CD4-positive, alpha-beta T cell treated with Interleukin-4 for 4 hours (primary cell): Measurements from ENCODE around the gene GSTO2.

Experiments used
- DNase-seq: peaks from one replicate; pipeline ENCODE4 v3.0.0-alpha.2; 2020

GSTO2 gene

DNA sequence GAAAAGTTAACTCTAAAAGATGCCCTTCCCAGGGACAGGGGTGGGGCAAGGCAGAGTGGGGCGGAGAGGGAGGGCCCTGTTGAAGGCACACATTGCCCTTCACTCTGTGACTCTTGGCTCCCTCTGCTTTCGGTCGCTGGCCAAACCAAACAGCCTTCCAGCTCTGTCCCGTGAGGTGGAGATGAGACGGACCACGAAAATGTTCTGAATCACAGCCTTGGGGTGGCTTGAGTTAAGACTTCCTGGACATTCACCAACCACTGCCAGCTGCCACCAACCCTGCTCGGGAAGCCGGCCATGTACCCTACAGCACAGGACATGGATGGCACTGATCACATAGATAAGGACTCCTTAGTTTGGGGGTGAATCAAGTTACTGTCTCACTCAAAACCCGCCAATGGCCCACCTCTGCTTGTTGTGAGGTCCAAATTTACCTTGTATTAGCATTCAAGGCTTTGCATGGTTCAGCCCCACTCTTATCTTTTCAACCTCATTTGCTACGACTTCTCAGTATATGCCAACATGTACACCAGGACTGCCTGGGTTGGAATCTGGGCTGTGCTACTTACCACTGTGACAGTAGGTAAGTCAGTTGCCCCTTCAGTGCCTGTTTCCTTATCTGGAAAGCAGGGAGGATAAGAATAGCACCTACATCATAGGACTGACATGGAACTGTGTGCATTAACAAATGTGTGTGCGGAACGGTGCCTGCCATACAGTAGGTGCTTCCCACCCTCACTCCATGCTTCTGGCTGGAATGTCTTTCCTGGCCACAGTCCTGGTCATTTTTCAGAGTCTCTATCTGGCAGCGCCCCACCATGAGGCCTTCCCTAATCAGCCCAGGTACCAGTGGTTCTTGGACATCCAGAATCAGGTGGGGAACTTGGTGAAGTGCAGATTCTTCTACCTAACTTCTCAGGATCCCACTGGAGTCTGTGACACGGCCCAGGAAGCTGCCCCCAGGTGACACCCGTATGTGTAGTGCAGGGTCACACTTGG lies 41.3 kb downstream of the GSTO2 start:
- DNase-seq: no peak

DNA sequence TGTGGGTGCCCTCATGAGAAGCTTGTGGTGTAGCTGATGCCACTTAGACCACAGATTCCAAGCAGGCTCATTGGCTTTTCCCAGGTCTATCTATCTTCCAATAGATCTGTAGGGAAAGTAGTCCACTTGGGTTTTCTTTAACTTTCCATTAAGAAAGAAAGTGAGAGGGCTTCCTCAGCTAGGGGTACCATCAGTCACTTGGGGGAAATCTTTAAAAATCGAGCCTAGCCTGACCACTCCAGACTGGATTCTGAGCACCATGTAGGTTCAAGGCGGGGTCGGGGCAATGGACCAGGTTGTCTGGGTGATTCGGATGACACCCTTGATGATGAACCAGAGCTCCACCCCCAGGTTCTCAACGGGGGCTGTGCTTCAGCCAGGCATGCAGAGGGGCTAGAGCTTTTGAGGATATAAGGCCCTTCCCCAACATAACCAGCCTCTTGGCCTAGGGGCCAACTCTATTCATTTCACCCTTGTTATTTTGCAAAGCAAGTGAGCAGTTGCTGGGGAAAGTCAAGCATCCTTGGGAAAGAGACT lies 42.3 kb downstream of the GSTO2 start:
- no peak for DNase-seq

DNA sequence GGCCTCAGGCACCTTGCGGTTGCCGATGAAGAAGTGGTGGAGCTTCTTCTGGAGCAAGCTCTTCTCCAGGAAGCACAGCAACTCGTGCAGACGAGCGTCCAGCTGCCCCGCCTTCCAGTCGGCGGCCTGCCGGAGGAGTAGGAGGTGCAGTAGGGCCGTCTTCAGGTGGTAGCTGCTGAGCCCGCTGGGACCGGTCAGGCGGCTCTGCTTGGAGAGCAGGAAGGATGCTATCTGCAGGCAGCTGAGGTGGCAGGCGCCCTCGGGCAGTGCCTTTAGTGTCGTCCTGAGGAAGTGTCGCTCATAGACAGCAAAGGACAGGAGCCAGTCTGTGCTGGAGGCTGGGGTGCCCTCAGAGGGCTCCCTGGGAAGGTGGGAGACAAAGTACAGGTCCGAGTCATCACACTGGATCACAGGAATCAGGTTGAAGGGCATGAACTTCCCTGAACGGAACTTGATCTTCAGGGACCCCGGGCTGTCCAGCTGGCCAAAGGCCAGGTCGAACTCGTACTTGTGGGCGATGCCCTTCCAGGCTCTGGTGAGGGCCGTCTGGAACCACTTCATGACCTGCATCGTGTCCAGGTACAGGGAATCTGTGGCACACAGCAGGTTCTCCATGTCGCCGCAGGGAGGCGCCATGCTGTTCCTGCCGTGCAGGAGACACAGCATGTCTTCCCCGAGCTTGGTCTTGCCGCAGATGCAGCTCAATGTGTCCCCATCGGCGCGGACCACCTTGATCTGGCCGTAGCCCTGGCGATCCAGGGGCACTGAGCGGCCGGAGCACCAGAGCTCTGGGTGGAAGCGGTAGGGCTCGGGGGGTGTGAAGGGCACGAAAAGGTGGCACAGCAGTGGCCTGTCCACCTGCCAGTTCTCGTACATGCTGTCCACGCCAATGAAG lies 45.9 kb downstream of the GSTO2 start:
- no peak for DNase-seq

DNA sequence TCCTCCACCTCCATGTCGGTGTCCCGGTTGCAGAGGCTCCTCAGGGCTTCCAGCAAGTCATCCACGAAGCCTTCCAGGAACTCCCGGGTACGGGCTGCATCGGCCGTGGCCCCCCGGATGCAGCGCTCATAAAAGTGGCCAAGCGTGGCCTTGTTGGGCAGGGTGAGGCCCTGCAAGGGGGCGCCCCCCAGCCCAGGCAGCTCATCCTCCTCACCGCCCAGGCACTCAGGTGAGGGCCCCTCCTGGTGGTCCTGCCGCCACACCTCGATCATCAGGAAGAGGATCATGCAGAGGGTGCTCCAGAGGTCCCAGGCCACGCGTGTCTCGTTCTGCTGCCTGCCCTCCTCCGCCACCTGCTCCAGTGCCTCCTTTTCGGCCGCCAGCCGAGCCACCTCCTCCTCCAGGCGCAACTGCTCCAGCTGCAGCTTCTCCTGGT lies 46.5 kb downstream of the GSTO2 start:
- no peak for DNase-seq

DNA sequence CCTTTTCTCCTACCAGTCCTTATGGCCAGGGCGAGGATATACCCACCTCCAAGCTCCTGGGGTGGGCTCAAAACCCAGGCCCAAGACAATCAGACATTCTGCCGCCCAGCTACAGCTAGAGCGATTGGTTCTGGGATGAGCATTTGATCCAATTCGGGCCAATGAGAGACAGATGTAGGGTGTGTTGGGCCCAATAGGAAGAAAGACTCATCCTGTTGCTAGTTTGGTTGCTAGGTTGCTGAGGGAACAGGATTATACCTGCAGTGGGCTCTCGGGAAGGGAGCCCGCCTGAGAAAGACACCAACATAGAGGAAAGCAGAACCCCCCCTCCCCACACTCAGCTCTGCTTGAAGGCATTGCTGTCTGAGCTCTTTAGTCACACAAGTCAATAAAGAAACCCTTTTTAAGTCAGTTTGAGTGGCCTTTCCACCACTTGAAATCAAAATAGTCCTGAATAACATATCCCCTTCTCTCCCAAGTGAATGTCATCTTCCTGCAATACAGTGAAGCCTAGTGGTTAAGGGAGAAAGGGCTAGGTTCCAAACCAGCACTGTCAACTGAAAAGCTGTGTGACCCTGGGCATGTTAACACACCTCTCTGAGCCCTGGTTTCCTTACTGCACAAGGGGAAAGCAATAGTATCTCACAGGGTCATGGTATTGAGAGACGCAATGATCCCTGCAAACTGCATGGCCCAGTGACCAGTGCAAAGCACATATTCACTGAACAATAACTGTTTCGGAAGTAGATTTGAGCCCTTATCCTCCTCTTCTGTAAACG lies 47.5 kb downstream of the GSTO2 start:
- DNase-seq: no peak

DNA sequence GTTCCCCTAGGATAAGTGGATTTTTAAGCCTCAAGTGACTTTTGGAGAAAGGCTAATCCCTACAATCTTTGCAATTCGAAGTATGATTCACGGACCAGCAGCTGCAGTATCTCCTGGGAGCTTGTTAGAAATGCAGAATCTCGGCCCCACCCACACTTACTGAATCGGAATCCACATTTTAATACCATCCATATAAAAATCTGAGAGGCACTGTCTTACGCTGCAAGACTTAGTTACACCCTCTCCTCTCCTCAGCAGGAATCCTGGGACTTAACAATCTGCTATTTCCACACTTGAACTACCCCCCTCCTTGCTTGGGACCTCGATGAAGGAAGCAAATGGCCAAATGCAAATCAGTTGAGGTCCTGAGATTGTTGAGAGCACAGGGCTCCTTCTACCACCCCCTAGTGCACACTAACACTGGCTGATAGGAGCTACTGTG lies 48.3 kb downstream of the GSTO2 start:
- no peak for DNase-seq

DNA sequence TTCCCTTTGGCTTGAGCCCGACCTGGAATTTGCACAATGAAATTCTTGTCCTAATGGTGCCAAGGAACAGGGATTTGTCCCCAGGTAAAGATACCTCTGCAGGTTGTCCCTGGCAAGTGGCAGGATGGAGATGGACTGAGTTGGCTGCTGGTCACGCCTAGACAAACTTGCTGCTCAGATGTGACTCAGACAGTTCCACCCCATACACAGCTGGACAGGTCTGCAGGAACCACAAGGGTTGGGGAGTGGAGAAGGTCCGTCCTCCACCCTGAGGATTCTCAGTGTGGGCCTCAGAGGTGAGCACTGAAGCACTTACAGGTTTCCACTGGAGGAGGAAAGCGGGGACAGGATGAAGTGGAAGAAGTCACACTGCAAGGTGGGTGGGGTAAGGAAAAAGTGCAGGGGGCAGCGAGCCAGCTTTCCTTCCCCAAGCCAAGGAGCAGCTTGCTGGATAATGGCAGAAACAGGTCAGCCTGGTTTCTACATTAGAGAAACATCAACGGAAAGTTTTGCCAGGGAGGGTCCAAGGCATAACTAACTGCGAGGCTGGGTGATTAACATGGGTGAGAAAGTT lies 48.8 kb downstream of the GSTO2 start:
- no peak for DNase-seq

DNA sequence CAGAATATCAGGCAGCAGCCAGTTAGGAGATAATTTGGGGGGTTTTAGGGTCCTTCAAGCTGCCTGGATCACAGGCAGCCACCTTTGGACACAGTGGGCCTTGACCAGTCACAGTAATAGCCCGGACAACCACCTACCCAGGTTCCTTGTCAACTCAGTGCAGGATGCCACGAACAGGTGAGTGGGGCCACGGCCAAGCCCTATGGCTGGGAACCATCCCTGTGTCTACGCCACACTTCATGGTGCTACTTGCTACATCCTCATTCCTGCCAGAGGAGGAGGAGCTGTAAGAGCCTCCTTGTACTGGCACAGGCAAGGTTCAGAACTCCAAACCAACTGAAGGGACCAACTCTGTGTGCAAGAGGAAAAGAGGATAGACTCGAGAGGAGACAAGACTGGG lies 49.3 kb downstream of the GSTO2 start:
- DNase-seq: no peak

DNA sequence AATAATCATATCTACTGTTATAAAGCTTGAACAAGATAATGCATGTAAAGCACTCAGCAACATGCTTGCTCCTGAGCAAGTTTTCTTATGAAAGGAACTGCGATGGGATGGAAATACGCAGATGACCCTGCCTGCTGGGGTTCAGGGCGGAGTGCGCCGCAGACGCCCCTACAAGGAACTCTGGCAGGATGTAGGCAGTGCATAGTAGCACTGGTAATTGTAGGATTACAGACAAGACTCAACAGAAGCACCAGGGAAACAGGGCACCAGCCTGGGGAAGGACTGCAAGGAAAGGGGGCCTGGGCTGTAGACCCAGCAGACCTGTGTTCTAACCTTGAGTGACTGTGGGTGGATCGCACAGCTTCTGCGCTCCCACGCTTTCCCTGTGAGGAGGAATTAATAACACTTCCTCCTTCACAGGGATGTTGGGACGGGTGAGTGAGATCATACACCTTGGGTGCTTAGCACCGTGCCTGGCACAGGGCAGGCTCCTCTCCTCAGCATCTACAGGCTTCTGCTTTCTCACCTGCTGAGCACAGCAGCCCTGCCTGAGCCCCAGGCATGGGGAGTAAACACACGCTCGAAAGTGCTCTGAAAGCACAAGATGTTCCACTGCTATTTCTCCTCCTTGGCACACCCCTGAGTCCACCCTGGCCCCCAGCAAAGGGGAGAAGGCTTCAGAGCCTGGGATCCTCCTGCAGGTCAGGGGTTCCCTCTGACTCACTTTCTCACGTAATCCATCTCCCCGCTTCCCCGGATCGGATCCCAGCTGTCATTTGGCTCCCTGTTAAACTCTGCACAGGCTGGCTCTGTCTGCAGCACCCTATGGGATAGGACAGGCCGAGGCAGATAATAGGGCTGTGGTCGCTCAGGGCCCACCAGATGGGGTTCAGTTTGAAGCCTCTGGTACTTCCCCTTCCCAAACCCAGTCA lies 50.1 kb downstream of the GSTO2 start:
- no peak for DNase-seq

DNA sequence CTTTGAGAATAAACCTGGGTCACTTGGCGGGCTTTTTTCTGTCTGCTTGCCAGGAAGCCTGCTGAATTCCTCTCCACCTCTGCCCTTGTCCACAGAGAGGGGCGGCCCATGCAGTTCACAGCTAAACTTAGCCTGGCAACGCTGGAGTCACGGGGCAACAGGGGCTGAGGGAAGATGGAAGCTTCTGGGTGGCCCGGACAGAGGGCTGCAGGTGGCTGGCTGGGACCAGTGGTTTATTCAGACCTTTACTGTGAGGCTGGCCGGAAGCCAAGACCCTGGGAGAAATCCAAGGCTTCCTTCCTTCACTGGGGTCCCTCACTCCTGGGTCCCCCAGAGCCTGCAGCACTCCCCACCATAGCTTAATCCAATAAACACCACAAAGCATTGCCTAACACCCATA lies 52.2 kb downstream of the GSTO2 start:
- no peak for DNase-seq

DNA sequence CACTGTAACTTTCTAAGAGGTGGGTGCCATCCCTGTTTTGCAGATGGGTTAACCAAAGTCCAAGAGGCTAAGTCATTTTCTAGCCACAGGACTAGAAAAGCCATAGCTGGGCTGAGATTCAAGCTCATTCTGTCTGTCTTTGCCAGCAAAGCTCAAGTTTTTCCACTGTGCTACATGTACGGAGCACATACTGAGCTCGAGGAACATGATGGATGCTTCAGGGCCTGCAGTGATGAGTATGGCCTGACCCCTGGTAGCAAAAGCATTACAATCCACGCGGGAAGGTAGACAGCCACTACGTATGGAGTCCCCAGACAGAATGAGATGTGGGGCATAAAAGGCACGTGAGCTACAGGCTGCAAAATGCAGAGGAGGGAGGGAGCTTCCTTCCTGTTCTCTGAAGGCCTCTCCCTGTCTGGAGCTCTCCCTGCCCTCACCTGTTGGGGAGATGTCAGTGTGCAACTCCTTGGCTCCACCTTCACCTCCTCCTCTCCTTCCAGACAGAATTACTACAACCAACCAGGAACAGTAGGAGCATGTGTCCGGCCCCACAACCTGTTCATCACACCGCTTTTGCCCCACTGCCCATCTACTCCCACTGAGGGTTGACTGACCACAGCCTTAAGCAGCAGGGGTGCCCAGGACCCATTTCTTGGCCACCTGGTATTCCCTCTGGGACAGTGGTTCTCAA lies 52.9 kb downstream of the GSTO2 start:
- DNase-seq: no peak

DNA sequence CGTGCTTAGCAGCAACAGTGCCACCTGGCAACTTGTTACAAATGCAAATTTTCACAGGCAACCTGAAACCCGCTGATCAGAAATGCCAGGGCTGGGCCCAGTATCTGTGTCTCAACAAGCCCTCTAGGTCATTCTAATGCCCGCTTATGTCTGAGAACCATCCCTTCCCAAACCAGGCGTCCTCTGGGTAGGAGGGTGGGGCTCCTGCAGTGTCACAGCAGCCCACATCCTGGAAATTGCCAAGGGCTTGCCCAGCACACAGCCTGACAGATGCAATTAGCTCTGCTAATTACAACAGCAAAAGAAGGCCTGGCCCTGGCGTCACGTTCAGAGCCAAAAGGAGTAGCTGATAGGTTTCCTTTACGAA lies 53.4 kb downstream of the GSTO2 start:
- DNase-seq: peak; percentile 39

DNA sequence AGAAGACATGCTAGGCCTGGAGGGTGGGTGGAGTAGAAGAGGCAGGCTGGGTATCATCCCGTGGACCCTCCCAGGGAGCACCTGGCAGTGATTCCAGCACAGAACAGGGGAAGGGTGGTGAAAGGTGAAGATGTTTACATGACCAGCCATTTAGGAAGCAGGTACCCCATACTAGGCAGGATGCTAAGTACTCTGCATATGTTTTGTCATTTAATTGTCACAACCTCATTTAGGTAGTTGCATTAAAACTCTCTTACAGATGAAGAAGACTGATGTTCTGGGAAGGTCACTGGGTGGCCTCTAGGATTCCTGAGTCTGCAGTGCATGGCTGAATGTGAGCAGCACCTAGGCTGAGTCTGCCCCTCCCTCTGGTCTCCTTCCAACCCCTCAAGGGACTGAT lies 54.1 kb downstream of the GSTO2 start:
- DNase-seq: no peak

DNA sequence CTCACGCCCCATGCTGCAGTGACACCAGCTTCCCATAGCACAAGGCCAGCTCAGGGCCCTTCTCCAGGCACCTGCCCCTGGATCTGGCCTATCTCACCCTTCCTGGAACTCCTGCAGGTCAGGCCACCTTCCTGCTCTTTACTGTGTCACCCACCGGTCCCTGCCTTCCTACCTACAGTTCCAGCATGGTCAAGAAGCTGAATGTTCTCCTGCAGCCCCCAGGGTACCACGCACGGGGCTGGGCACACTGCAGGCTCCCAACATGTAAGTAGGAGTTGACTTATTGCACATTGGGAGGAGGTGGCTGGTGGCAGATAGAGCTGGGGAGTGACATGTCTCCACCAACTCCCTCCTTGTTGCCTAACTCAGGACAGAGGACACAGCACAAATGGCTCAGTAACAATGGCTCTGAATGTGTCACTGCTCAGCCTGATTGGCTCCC lies 54.8 kb downstream of the GSTO2 start:
- DNase-seq: no peak

DNA sequence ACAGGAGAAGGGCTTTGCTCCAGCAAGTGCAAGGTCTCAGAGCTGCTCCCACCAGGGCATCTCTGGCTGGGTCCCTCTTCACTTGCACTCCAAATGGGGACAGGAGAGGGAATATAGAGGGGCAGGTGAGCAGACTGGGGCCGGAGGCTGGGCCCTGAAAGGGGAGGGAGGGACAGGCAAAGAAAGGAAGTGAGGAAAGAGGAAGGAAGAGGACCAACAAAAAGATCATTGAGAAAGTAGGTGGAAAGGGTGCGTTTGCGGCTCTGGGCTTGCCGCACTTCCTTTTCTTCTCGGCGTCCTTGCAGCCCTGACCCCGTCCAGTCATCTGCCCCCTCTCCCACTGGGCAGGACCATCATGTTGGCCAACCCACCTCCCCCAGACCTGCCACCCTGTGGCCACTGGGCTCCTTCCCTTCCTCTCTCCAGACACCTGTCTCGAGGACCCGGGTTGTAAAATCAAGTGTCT lies 55.3 kb downstream of the GSTO2 start:
- DNase-seq: no peak

DNA sequence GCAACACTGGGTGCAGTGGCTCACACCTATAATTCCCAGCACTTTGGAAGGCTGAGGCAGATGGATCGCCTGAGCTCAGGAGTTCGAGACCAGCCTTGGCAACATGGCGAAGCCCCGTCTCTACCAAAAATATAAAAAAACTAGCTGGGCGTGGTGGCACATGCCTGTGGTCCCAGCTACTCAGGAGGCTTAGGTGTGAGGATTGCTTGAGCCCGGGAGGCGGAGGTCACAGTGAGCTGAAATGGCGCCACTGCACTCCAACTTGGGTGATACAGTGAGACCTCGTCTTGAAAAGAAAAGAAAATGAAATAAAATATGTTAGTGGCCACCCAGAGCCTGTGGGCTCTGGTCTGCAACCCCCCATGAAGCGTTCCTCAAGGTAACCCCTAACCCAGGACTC lies 55.9 kb downstream of the GSTO2 start:
- DNase-seq: no peak

DNA sequence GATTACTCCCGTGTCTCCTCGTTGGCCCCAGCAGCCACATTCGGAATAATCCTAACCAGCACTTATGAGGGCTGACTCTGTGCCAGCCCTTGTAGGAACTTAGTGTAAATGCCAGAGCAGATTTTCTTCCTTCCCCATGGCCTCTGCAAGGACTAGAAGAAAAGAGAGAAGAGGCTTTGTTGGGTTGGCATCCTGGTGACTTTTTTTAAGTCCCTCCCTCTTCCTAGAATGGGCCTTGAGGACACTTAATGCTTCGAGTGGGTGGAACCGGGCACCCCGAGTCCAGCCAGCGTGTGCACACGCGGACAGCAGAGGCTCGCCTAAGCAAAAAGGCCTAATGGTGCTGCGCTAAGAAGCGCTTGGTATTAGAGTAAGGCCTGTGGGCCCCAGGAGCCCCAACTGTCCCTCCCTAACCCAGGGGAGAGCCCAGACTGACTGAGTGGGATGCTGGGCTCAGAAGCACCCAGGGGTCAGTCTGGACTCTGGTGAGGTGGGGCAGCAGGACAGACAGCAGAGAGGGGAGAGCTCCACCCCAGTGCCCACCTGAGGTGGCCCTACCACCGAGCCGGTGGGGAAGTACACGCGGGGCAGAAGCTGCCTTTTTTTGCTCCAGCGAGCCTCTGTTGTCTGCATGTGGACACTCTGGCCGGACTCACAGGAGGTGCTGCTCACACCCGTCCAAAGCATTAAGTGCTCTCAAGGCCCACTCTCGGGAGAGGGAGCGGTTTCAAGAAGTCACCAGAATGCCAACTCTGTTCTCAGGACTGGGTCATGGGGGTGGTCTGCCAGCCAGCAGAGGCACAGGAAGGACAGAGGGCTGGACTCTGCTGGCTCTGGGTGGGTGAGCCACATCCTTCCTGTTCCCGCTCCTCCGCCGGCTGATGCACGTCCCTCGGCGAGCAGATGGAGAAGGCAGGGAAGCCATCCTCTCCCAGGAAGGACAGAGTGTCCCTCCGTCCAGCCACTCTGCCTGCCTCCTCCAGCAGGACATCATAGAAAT lies 56.8 kb downstream of the GSTO2 start:
- DNase-seq: no peak

DNA sequence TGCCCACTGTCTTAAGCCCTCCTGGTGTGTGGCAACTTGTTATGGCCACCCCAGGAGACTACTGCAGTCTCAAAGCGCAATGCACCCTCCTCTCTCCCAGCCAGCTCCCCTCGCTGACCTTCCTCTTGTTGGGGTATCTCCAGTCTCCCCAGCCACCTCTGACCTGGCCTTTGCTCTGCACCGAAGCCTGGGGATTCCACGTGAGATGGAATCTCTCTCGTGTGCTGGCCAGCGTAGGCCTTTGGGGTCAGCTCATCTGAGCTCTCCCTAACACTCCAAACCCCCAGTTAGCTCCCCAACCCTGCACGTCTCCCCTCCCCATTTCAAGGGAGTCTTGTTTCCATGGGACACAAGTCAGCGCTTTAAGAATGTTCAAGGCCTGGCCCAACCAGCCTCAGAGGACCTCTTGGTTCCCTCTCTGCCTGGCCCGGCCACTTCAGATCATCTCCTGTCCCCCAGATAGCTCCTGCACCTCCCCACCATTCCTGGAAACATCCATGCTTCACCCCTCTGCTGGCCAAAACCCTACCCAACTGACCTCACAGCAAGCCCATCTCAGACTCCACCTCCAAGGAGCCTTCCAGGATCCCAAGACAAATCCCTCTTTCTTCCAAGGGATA lies 58.1 kb downstream of the GSTO2 start:
- DNase-seq: no peak
